Heart left ventricle (tissue), 13 donors: Measurements from ENCODE around the gene XXYLT1.

Experiments
- CTCF ChIP-seq, 12 donors: fragments of 200-600 bp; sonication (generic) in 4 of 12; IDR thresholded peaks; one replicate each; pipeline versions ENCODE4 v1.5.0 to v1.8.0; 2018 to 2022; ENCODE audit warnings: antibody characterized with exemption in 12 of 12, mild to moderate bottlenecking in 5 of 12
- POLR2A ChIP-seq, 2 donors: fragments of 450-650 bp; IDR thresholded peaks; one replicate each; pipeline ENCODE4 v1.6.1; 2017; ENCODE audit warnings: antibody characterized with exemption in 2 of 2, mild to moderate bottlenecking in 2 of 2, moderate library complexity in 2 of 2
- donor health status: ischemic (EF 13 %, LVEDD 7.1; RV severe dilation, severe dysfunction).
- donor health status: DM: no; HTN: yes; CAD: no.
- donor health status: DM: no; HTN: no; CAD: no.
- donor health status: ischemic (EF 25% LVEDD 6.9; RV normal size, moderate dysfunction).
- donor health status: ischemic (EF 25% LVEDD 5.7; RV mildly dilated, moderate dysfunction).
- donor health status: ischemic (EF 35%, LVEDD 5.7; RV mildly dilated, moderate dysfunction).
- donor health status: nonischemic (EF 11% LVEDD 7.7; RV severe dilation, severe dysfunction).
- donor health status: DM: yes; HTN: yes; CAD: no.
- donor health status: PGD.
- donor health status: ischemic (EF 29% LVEDD 5.4; RV normal size, mild dysfunction).
- donor health status: nonischemic (EF 23%, LVEDD 6.1; RV moderate dilation, normal function).

DNA sequence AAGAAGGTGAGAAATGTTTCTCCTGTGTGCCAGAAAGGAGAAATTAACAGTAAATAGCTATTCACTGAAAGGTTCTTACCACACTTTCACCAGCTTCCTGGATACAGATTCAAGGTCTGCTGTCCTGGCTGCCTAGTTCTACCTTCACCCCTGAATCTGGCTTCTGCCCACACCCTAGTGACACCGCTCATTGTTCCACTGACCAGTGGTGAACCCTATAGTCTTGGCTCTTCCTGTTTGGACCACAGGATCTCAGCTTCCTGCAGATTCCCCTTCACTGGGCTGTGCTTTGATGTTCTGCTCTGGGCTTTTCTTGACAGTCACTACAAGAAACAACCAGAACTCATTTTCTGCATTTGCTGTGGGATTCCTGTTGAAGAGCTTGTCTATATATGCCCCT, 250.0 kb downstream of the XXYLT1 start:
- TF ChIP-seq CTCF (IDR thresholded peaks at IDR 0.05) (no peak), POLR2A (IDR thresholded peaks at IDR 0.05) (no peak)
